NCI-H2107 treated with DMSO at 0.1 percent for 48 hours (cell line): ENCODE results near the gene ARID3B.
"Not testable (repeated sequence)": the region's sequence is repeated elsewhere in the genome, so short reads cannot be mapped to it uniquely, and the experiment has no call there.

Experiments
- DNase-seq: peaks from one replicate; lab custom pipeline; 2025; ENCODE audit not compliant: unreplicated experiment; lab: John Stamatoyannopoulos, UW

ARID3B gene

GRCh38 chr15:74540761-74541493 lies at the start of gene ARID3B:
ARID3B (plus strand) TSS chr15:74541220; CDS start chr15:74543937, 2,717 bp downstream.
- DNase-seq, result peak; percentile 79

- DNase-seq, result no peak
These were observed 44.4 kb upstream of the ARID3B start for GRCh38 chr15:74496648-74497047.

DNA sequence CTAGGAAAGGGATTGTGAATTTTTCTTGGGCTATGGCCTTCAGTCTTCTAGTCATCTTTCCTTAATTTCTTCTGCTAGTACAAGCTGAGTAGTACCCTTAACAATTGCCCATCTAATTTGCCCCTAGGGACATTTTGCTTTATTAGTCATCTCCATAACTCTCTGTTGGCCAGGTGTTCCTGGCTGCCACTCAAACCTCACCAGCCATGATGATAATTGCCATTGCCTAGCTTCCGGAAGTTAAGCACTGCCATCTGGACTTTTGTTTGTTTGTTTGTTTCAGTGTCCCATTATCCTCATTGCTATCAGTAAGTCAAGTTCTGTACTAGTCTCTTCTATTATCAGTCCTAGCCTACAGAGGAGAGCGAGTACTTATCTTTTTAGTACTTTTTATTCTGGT lies 43.4 kb upstream of the ARID3B start:
- peak; percentile 86 for DNase-seq

DNA sequence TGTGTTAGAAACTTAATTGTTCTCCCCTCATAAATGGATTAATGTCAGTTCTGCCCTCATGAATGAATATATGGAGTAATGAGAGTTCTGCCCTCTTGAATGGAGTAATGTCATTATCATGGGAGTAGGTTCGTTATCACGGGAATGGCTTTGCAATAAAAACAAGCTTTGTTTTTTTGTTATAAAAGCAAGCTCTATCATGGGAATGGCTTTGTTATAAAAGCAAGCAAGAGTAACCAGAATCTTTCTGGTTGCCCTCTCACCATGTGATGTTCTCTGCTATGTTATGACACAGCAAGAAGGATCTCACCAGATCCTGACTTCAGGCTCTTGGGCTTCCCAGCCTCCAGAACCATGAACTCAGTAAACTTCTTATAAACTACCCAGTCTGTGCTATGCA lies 41.7 kb upstream of the ARID3B start:
- DNase-seq, result no peak

- no peak for DNase-seq
These were observed 40.6 kb upstream of the ARID3B start for GRCh38 chr15:74500401-74500800.

GRCh38 chr15:74502301-74502700 lies 38.7 kb upstream of the ARID3B start:
- DNase-seq, result no peak

- no peak for DNase-seq
These were observed 36.6 kb upstream of the ARID3B start for GRCh38 chr15:74504418-74504817.

- DNase-seq, result no peak
These were observed 36.2 kb upstream of the ARID3B start for GRCh38 chr15:74504836-74505235.

DNA sequence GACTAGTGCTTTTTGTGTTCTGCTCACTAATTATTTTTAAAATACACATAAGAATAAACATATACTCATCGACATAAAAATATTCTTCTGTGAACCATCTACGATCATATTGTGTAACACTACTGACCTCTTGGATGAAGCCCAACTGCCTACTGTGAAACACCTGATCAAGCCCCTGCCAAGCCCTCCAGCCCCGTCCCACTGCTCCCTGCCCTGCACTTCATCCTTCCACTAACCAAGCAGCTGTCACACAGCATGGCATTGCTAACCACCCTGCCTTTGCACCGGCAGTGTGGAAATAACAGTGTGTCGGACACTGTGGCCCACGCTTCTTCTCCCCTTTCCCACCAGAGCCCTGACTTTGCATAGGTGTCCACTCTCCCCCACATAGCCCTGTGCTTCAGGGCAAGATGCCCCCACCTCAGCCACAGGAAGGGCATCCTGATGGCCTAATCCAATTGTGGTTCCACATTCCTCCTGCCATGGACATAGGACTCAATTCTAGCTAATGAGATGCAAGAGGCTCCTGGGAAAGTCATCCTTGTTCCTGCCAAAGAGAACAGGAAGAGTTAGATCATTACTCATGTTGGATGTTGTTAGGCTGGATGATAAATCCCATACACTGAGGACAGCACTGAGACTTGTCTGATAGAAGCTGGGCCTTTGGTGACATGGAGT lies 35.0 kb upstream of the ARID3B start:
- DNase-seq, result no peak

DNA sequence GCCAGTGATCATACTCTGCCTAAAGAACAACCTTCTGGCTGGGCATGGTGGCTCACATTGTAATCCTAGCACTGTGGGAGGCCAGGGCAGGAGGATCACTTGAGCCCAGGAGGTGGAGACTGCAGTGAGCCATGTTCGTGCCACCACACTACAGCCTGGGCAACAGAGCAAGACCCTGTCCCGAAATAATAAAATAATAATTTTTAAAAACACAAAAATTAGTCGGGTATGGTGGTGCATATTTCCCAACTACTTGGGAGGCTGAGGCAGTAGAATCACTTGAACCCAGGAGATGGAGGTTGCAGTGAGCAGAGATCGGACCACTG lies 34.5 kb upstream of the ARID3B start:
- DNase-seq, result no peak

DNA sequence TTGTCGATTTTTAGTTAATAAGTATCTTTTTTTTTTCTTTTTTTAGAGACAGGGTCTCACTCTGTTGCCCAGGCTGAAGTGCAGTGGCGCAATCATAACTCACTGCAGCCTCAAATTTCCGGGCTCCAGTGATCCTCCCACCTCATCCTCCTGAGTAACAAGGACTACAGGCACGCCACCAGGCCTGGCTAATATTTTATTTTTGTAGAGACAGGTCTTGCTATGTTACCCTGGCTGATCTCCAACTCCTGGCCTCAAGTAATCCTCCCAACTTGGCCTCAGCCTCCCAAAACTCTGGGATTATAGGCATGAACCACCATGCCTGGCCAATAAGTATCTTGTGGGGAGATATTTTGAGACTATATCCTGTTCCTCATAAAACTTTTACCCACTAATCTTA lies 29.4 kb upstream of the ARID3B start:
- no peak for DNase-seq

DNA sequence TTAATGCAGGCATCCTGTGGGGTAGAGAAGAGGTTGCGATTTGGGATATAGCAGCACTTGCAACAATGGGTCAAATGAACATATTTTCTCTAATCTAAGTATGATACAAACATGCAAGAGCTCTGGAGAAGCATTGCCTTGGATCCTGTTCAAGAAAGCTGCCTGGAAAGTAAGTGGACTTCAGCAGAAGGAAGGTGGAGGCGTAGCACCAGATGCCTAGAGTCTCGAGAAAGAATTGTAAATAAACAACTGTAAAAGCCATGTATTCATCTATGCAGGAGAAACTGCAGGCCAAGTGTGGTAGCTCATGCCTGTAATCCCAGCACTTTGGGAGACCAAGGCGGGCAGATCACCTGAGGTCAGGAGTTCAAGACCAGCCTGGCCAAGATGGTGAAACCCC lies 27.0 kb upstream of the ARID3B start:
- not testable (repeated sequence) for DNase-seq

GRCh38 chr15:74517096-74517495 lies 23.9 kb upstream of the ARID3B start:
- DNase-seq, result no peak

DNA sequence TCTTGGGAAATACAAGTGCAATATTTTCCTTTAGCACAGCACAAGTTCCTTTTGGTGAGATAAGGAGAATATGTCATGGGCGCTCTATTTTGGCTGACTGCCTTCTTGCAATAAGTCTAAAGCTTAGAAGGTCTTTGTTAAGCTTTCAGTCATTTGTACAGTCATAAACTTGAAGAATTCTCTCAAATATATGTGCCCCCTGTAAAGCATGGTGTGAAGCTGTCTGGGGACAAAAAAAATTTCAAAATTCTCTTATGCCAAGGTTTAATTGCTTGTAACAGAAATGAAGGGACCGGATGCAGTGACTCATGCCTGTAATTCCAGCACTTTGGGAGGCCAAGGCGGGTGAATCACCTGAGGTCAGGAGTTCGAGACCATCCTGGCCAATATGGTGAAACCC lies 21.7 kb upstream of the ARID3B start:
- DNase-seq, result no peak

- no peak for DNase-seq
These were observed 20.6 kb upstream of the ARID3B start for GRCh38 chr15:74520407-74520806.

DNA sequence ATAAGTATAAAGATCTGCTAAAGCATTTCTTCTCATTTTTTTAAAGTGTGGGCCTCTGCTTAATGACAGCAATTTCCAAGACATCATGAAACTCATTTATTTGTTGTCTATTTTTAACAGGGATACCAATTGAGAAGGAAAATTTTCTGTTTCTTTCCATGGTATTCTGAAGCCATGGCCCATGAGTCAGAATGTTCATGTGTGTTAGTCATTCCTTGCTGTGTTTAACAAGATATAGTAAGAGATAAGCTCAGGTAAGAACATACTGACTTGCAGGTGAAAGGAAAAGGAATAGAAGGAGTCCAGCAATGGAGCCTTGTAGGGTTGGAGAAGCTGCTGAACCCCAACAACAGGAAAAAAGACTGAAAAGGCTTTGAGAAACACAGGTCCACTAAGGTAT lies 17.0 kb upstream of the ARID3B start:
- no peak for DNase-seq

GRCh38 chr15:74525309-74525708 lies 15.7 kb upstream of the ARID3B start:
- no peak for DNase-seq

- no peak for DNase-seq
These were observed 15.1 kb upstream of the ARID3B start for GRCh38 chr15:74525945-74526344.

GRCh38 chr15:74528876-74529275 lies 12.1 kb upstream of the ARID3B start:
- DNase-seq, result no peak

- DNase-seq, result no peak
These were observed 11.1 kb upstream of the ARID3B start for GRCh38 chr15:74529921-74530320.

- no peak for DNase-seq
These were observed 10.3 kb upstream of the ARID3B start for GRCh38 chr15:74530771-74531143.

DNA sequence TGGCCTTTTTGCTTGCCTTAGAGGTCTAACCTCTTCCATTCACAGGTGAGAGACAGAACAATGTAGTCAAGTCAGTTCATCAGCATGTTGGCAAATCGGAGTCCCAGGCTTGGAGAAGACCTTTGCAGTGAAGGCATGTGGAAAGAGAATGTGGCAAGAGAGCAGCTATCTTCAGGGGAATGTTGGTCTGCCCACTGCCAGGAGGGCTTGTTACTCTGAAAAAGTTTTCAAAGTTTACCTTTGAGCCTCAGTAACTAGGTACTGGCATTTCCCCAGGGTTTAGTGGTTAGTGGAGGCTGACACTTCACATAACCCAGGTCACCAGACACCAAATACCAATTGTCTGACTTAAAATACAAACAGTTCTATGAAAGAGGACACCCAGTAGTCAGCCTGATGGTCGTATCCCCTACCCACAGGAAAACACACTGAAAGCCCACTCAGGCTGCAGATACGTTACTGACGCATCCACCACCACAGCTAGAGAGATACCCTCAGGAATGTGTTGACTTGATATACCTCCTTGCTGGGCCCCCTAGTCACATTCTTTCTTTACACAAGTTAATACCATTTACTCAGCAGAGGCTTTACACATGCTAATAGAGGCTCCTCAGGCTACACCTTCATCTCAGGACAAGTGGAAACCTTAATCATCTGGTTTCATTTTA lies 9.7 kb upstream of the ARID3B start:
- DNase-seq, result no peak
